ENCODE results near the gene HMCN1.

- TF ChIP-seq CTCF (IDR thresholded peaks at IDR 0.05; ENCODE audit: low read length) (no peak), EZH2phosphoT487 (IDR thresholded peaks at IDR 0.05; ENCODE audit: low read length) (no peak)
These were observed 183.5 kb downstream of the HMCN1 start for GRCh38 chr1:185917646-185918045.
